Cardiac septum (tissue), 1 donor: ENCODE measurements around the gene MSRB3. TPM values are rescaled to one million over a fixed set of nuclear protein-coding genes. Genes with fewer than 3 reads are reported as not detected.
A peak's percentile ranks its signal among the peaks of the same experiment; 100 is the strongest.

Experiments
- DNase-seq: peaks from one replicate; pipeline ENCODE4 v3.0.0-alpha.2; 2020; ENCODE audit warnings: low spot score
- intact Hi-C: fragments of 100-400 bp; cut with DNase I; formaldehyde crosslinking; loops from one replicate; pipeline ENCODE4 v1.14.0; 2022
- long read RNA-seq: library from polyadenylated mRNA; unstranded; transcript quantifications from one replicate; pipeline ENCODE4 v2.0.0, GENCODE V29; 2021
- total RNA-seq: library from RNA; stranded (reverse); fragmentation: NEBNext Ultra II Directional; extraction: Animal tissue kit (Norgen Biotek cat#: 25700); gene quantifications from one replicate; pipeline ENCODE4 v1.2.1, GENCODE V29; 2021
- donor health status: DM: no; HTN: no; CAD: no.

MSRB3 gene
- total RNA-seq = 166 TPM
- long read RNA-seq, full-length matches to known transcripts = 381 of 455 reads
- long read RNA-seq, partial matches to known transcripts = 17 of 455 reads
- long read RNA-seq, other reads (novel, unspliced or antisense) = 57 of 455 reads

- DNase-seq = peak; percentile 91
- intact Hi-C loops = loop anchor here (2.0 to 5.0 kb wide), 2 partner anchors 28 to 106 kb away; no protein-coding TSS in a partner anchor
These were observed at the start of gene MSRB3 for GRCh38 chr12:65278576-65279368. Gene MSRB3 (plus strand): TSS chr12:65278683. CDS start chr12:65308580, 29,897 bp downstream.

- no peak for DNase-seq
- intact Hi-C loops = no loop called here
These were observed 49.0 kb upstream of the MSRB3 start for GRCh38 chr12:65229441-65229840.

DNA sequence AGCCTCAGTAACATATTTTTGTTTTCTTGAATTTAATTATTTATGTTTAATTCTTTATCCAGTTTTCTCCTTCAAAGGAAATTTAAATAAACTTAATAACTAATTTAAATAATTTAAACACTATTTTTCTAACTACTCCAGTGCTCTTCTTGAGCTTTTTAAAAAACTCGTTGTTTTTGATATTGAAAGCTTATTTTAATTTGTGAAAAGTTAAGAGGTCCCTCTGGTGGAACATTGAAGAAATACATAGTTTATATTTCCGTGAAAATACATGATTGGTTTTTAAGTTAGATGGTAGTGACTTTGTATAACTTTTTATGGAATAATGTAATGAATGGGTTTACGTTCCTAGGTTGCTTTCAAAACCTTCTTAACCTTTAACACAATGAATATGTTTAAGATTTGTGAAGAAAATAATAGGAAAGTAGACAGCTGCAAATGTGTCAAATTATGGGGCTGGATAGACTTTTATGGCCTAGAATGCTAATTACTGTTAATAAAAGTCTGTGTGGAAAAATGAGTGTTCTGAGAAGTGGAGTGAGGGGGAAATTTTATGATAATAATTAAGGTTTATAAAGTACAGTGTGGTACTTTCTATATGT is 45.9 kb upstream of the MSRB3 start:
- DNase-seq = no peak
- intact Hi-C loops = loop anchor here (5.0 kb wide), 1 partner anchor 340 kb away; no protein-coding TSS in a partner anchor

GRCh38 chr12:65237153-65237552 is 41.3 kb upstream of the MSRB3 start:
- intact Hi-C loops = no loop called here
- no peak for DNase-seq

- intact Hi-C loops = no loop called here
- DNase-seq = no peak
These were observed 39.9 kb upstream of the MSRB3 start for GRCh38 chr12:65238609-65239008.

DNA sequence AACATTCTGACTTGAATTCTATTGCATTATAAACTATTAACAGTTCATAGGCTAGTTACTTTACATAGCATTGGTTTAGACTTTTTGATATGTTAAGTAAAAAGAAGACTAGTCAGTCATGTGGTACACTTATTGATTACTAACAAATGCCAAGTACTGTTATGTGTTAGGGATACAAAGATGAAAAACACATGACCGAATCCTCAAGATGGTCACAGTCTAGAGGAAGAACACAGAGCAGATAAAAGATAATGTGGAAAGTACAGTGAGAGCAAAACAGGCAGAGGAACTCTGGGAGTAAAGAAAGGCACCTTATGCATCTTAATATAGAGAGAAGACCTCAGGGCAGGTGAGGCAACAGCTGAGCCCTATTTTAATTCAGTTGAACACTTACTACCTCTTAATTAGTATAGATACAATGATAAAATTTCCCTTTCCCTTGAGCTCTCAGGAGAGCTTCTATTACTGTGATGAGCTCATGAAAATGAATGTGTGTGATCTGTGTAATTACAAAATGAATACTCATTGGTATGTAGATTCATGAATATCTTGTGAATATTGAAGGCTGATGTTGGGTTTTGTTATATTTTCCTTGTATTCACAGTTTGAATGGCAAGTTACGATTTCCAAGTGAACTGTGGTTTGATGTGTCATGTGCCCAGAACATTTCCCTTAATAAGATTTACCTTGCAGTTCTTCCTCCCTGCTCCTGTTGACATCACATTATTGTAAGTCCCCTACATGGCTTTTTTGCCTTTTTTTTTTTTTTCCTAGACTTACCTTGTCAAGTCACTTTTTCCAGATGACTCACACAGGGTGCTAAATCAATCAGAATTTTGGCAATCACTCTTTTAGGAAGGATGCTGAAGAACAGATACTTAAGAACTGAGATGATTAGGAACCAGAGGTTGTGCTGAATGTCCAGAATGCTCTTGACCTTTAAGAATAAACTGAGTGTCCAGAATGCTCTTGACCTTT is 29.5 kb upstream of the MSRB3 start:
- no peak for DNase-seq
- intact Hi-C loops = no loop called here

- intact Hi-C loops = no loop called here
These were observed 26.0 kb upstream of the MSRB3 start for GRCh38 chr12:65252515-65252914.

GRCh38 chr12:65257986-65258385 is 20.5 kb upstream of the MSRB3 start:
- DNase-seq = no peak
- intact Hi-C loops = no loop called here

More at GRCh38 chr12:65252515-65252914, 26.0 kb upstream of the MSRB3 start:
- DNase-seq = no peak

DNA sequence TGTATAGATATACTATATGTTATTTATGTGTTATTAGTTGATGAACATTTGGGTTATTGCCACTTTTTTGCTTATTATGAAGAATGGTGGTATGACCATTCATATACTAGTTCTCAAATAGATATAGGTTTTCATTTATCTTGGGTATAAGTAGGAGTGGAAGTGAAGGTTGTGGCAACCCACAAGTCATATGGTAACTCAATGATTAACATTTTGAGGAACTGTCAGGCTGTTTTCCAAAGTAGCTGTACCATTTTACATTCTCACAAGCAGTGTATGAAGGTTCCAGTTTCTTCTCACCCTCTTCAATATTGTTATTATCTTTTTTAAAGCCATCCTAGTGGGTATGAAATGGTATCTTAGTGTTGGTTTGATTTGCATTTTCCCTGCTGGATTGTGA is 19.0 kb upstream of the MSRB3 start:
- no peak for DNase-seq
- intact Hi-C loops = no loop called here

DNA sequence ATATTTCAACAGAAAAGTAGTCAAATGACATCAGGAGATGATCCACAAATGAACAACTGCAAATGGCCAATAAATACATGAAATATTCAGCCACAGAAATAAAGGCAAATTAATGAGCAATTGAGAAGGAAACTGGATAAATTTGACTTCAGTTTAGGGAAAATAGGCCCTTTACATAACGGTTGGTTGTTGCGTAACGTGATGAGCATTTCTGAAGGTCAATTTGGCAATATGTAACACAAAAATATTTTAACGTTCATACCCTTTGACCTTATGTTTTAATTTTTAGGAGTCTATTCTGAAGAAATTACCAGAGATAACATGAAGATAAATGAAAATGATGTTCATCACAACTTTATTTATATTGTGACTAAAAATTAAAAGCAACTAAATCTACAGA is 14.7 kb upstream of the MSRB3 start:
- DNase-seq = no peak
- intact Hi-C loops = no loop called here

GRCh38 chr12:65266408-65266807 is 12.1 kb upstream of the MSRB3 start:
- intact Hi-C loops = no loop called here
- DNase-seq = no peak

DNA sequence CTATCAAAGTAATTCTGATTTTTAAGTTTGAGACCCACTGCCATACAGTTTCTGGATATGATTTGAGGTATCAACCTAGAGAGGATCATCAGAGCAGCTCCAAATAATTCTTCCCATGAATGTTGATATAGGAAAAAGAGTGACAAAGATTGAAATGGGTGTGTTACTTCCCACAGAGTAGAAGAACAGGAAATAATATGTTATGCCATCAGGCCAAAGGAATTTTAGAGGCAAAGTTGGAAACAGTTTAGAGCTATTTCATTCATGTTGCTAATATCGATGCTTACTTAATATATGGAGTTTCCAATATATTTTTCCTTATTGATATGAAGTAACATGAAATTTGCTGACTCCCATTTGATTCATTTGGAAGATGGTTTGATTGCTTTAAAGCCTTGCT is 8.9 kb upstream of the MSRB3 start:
- intact Hi-C loops = no loop called here
- no peak for DNase-seq

- DNase-seq = no peak
- intact Hi-C loops = loop anchor here (5.0 kb wide), 1 partner anchor 102 kb away; no protein-coding TSS in a partner anchor
These were observed 3.7 kb upstream of the MSRB3 start for GRCh38 chr12:65274602-65275272.

DNA sequence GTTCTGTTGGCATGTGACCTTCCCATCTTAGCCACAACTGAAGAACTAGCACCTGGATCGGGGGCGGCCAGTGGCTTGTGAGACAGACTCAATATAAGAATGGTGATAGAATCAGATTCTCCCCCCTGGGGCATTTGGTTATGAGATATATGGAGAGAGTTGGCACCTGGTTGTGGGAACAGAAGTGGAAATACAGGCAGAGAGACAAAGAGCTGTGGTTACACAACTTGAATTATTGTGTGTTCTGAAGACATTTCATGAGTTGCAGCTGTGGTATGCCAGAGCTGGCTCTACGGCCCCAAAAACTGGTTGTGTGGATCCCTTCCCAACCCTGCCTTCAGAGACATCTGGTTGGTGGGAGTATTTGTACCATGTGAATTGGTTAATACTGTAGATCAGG is 2.9 kb upstream of the MSRB3 start:
- DNase-seq = no peak
- intact Hi-C loops = loop anchor here (5.0 kb wide), 1 partner anchor 103 kb away; no protein-coding TSS in a partner anchor

- DNase-seq = no peak
- intact Hi-C loops = loop anchor here (5.0 kb wide), 1 partner anchor 105 kb away; no protein-coding TSS in a partner anchor
These were observed 1.5 kb upstream of the MSRB3 start for GRCh38 chr12:65276916-65277530.

- intact Hi-C loops = loop anchor here (2.0 to 5.0 kb wide), 2 partner anchors 29 to 106 kb away; no protein-coding TSS in a partner anchor
- DNase-seq = no peak
These were observed 398 bp upstream of the MSRB3 start for GRCh38 chr12:65277994-65278575.

DNA sequence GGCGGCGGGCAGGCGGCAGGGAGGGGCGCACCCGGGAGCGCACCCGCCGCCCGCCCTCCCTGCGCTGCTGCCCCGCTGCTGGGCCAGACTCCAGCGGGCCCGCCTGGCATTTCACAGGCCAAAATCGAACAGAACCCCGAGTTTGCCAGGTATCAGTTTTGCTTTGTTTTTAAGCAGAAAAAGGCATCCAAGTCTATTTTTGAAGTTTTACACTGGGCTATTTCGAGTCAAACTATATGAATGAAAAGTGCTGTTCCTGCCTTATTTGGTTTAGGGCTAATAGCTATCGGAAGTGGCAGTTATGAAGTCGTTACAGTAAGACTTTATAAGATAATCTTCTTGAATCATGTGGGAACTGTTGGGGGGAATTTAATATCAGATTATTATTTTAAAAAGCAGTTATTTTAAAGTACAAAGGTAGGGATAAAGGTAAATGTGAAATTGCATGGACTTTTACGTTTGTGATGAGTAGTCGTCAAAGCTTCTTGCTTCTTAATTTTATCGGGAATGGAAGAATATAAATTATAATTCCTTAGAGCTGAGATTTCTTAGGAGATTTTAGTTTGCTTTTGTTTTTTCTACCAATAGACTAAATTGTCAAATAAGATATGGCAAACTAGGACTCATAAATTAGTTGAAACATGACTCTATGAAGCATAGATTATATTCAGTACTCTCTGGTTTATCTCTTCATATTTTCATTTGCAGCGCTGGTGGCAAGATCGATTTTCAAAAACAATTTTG is 1.1 kb downstream of the MSRB3 start:
- intact Hi-C loops = loop anchor here (2.0 to 5.0 kb wide), 2 partner anchors 27 to 107 kb away; no protein-coding TSS in a partner anchor
- peak; percentile 78 for DNase-seq
